A549 (cell line): ENCODE data around the gene SPOP. TPM values are rescaled to one million over a fixed set of nuclear protein-coding genes. Genes with fewer than 3 reads are reported as not detected.

Experiments
- ATAC-seq, 2 experiments: fragments of 200-7000 bp in 1 of 2; fragments of >200 bp in 1 of 2; cut with Nextera tagmentation in 1 of 2; cut with Tn5 transposase in 1 of 2; 3 replicates each; pipeline versions ENCODE4 v1.8.0 to v1.9.1; 2018 to 2020; ENCODE audit warnings: mild to moderate bottlenecking in 1 of 2, moderate library complexity in 1 of 2
- CTCF ChIA-PET: fragments of 300-600 bp; sonication (Branson Sonifier 250); formaldehyde crosslinking; extraction: SDS; loops from one replicate; lab custom pipeline; 2021; ENCODE audit warnings: antibody characterized with exemption, inconsistent platforms; lab: Yijun Ruan, JAX
- POLR2A ChIA-PET: fragments of 350-600 bp; formaldehyde crosslinking; extraction: SDS; loops from one replicate; lab custom pipeline; 2021; ENCODE audit warnings: antibody characterized with exemption, inconsistent platforms; lab: Yijun Ruan, JAX
- DNase-seq, 2 experiments: peaks; one replicate each; pipeline versions ENCODE4 v3.0.0 to v3.0.0-alpha.2; 2011 to 2016; ENCODE audit warnings: low read depth in 1 of 2, low spot score in 1 of 2
- FAIRE-seq: peaks from 2 replicates; lab custom pipeline; 2011; peaks lifted over from hg19 to GRCh38; lab: Jason Lieb, UNC
- H3K27ac ChIP-seq, 2 experiments: fragments of >200 bp; sonication (Bioruptor Twin); formaldehyde crosslinking; 3 replicates each; pipeline ENCODE4 v1.5.1; 2016 to 2017
- H3K4me1 ChIP-seq: fragments of >200 bp; sonication (Bioruptor Twin); formaldehyde crosslinking; 3 replicates; pipeline ENCODE4 v1.6.1; 2016
- H3K4me2 ChIP-seq: fragments of >200 bp; sonication (Bioruptor Twin); formaldehyde crosslinking; 3 replicates; pipeline ENCODE4 v1.6.1; 2016
- H3K4me3 ChIP-seq: fragments of >200 bp; sonication (Bioruptor Twin); formaldehyde crosslinking; 3 replicates; pipeline ENCODE4 v1.5.1; 2016
- H3K9me3 ChIP-seq: fragments of >200 bp; sonication (Bioruptor Twin); formaldehyde crosslinking; 3 replicates; pipeline ENCODE4 v1.6.1; 2016
- CBX2 ChIP-seq: fragments of 200-600 bp; sonication (generic); IDR thresholded peaks from 2 replicates; pipeline ENCODE4 v1.6.1; 2016; ENCODE audit warnings: low read depth, mild to moderate bottlenecking, borderline replicate concordance
- CHD2 ChIP-seq: fragments of 150-350 bp; IDR thresholded peaks from 2 replicates; pipeline ENCODE4 v1.6.1; 2014; ENCODE audit warnings: low read length; ENCODE audit not compliant: partially characterized antibody
- CHD4 ChIP-seq: fragments of 200-600 bp; sonication (generic); IDR thresholded peaks from 2 replicates; pipeline ENCODE4 v1.6.1; 2016; ENCODE audit warnings: antibody characterized with exemption, mild to moderate bottlenecking, borderline replicate concordance
- ESRRA ChIP-seq: fragments of 150-350 bp; IDR thresholded peaks from 2 replicates; pipeline ENCODE4 v1.6.1; 2014; ENCODE audit warnings: mild to moderate bottlenecking, low read length, borderline replicate concordance
- GATA3 ChIP-seq: IDR thresholded peaks from 2 replicates; pipeline ENCODE4 v1.6.1; 2012; ENCODE audit warnings: borderline replicate concordance
- HEYL ChIP-seq: fragments of 250-450 bp; sonication (Bioruptor Pico); IDR thresholded peaks from 2 replicates; pipeline ENCODE4 v1.8.0; 2021; ENCODE audit warnings: mild to moderate bottlenecking, moderate library complexity
- HOXB5 ChIP-seq: fragments of 250-450 bp; sonication (Bioruptor Pico); IDR thresholded peaks from 2 replicates; pipeline ENCODE4 v1.5.0; 2020; ENCODE audit warnings: mild to moderate bottlenecking, moderate library complexity
- POLR2AphosphoS2 ChIP-seq: conservative IDR thresholded peaks from 2 replicates; pipeline ENCODE4 v1.6.1; 2012; ENCODE audit warnings: low read length, improper control_type of control experiment, inconsistent platforms
- RAD21 ChIP-seq, 2 experiments: fragments of >200 bp in 1 of 2; sonication (Bioruptor Twin) in 1 of 2; formaldehyde crosslinking in 1 of 2; IDR thresholded peaks in 1 of 2; conservative IDR thresholded peaks in 1 of 2; 2 replicates in 1 of 2; 3 replicates in 1 of 2; pipeline ENCODE4 v1.6.1; 2012 to 2018; ENCODE audit warnings: inconsistent platforms in 1 of 2
- RARB ChIP-seq: fragments of 250-450 bp; sonication (Bioruptor Pico); IDR thresholded peaks from 2 replicates; pipeline ENCODE4 v1.8.0; 2021; ENCODE audit warnings: mild to moderate bottlenecking, moderate library complexity
- RCOR1 ChIP-seq: fragments of 150-350 bp; IDR thresholded peaks from 2 replicates; pipeline ENCODE4 v1.6.1; 2014; ENCODE audit warnings: antibody characterized with exemption, low read length, low read depth
- ZC3H11A ChIP-seq: fragments of 450-650 bp; IDR thresholded peaks from 2 replicates; pipeline ENCODE4 v1.6.1; 2014; ENCODE audit warnings: antibody characterized with exemption, mild to moderate bottlenecking
- WGBS: methylation state at CpG from one replicate; pipeline ENCODE4 v1.1.6; 2017; ENCODE audit errors: missing lambda C conversion rate; 5-methylcytosine and 5-hydroxymethylcytosine counted together
- polyA plus RNA-seq, 4 experiments: library from polyadenylated mRNA; depleted of rRNA in 3 of 4; stranded (reverse); fragments of >200 nt; fragmentation: RNase III in 1 of 4; extraction: RNeasy Plus Mini Kit Qiagen cat#74134 plus additional on column Dnase treatment in 1 of 4; gene quantifications; 2 replicates in 3 of 4; 3 replicates in 1 of 4; pipeline ENCODE4 v1.2.3, GENCODE V29; 2011 to 2017
- TF ChIP-seq, protein P1 (sequence below): fragments of >200 bp; sonication (Bioruptor Twin); formaldehyde crosslinking; IDR thresholded peaks from 2 replicates; pipeline ENCODE4 v1.6.1; 2016
- TF ChIP-seq, protein P2 (sequence below): fragments of 200-600 bp; sonication (generic); IDR thresholded peaks from 2 replicates; pipeline ENCODE4 v1.6.1; 2016; ENCODE audit warnings: antibody characterized with exemption, mild to moderate bottlenecking, moderate library complexity
- TF ChIP-seq, protein P3 (sequence below): fragments of 250-450 bp; sonication (Bioruptor Pico); IDR thresholded peaks from 2 replicates; pipeline ENCODE4 v1.5.0; 2020; ENCODE audit warnings: low read depth, mild to moderate bottlenecking, moderate library complexity

Gene SPOP
- polyA plus RNA-seq, 2 of the 4 experiments (the other 2 are of a cell fraction) = 49.5 to 57.2 TPM

GRCh38 chr17:49579522-49579921, 98.4 kb downstream of the SPOP start (continued):
- TF ChIP-seq RAD21 (conservative IDR thresholded peaks at IDR 0.05 in 1 of 2, IDR thresholded peaks at IDR 0.05 in 1 of 2) (no peak), CHD2 (no peak)

DNA sequence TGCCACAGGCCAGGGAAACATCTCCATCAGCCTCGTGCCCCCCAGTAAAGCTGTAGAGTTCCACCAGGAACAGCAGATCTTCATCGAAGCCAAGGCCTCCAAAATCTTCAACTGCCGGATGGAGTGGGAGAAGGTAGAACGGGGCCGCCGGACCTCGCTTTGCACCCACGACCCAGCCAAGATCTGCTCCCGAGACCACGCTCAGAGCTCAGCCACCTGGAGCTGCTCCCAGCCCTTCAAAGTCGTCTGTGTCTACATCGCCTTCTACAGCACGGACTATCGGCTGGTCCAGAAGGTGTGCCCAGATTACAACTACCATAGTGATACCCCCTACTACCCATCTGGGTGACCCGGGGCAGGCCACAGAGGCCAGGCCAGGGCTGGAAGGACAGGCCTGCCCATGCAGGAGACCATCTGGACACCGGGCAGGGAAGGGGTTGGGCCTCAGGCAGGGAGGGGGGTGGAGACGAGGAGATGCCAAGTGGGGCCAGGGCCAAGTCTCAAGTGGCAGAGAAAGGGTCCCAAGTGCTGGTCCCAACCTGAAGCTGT, 98.9 kb downstream of the SPOP start:
- WGBS = 86% methylated on average over 17 of the region's 17 CpGs
- no peaks in the 10 kb centered on the region for H3K9me3 ChIP-seq
- no peak for FAIRE-seq
- ChIA-PET POLR2A (no interaction called here), CTCF (interaction anchor here (0.8 to 40.8 kb wide), 7 partner anchors 10 to 418 kb away, joined by 3 to 2008 read pairs (median 8); partner anchors contain the start of gene SLC35B1)
- no peak for DNase-seq
- ATAC-seq = no peak
- H3K4me1 ChIP-seq = peaks cover 4% of the 10 kb centered on the region; the same call in 1 of the 3 replicates
- no peak overlapping the region for H3K4me2 ChIP-seq
- H3K27ac ChIP-seq = no peak overlapping the region
- H3K4me3 ChIP-seq = no peak overlapping the region
- TF ChIP-seq RCOR1 (no peak), CHD4 (no peak)
- TF ChIP-seq, protein P1, sequence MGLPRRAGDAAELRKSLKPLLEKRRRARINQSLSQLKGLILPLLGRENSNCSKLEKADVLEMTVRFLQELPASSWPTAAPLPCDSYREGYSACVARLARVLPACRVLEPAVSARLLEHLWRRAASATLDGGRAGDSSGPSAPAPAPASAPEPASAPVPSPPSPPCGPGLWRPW = no peak

DNA sequence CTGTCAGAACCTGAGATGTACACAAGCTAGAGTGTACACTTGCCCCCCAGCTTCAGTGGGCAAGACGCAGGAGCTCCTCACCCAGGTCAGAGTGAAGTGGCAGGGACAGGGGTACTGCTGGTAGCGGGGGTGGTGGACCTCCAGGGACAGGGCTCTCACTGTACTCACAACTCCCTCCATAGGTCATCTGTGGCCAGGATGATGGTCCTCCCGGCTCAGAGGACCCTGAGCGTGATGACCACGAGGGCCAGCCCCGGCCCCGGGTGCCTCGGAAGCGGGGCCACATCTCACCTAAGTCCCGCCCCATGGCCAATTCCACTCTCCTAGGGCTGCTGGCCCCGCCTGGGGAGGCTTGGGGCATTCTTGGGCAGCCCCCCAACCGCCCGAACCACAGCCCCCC, 99.5 kb downstream of the SPOP start:
- CTCF ChIA-PET = interaction anchor here (0.8 to 40.8 kb wide), 5 partner anchors 9 to 272 kb away, joined by 3 to 2008 read pairs (median 3); partner anchors contain the start of gene SLC35B1
- POLR2A ChIA-PET = no interaction called here
- H3K4me2 ChIP-seq = no peak overlapping the region
- no peak for DNase-seq
- TF ChIP-seq ESRRA (no peak), CBX2 (no peak), HEYL (CRISPR knock-in tag) (no peak), GATA3 (no peak), RAD21 (conservative IDR thresholded peaks at IDR 0.05 in 1 of 2, IDR thresholded peaks at IDR 0.05 in 1 of 2) (no peak), HOXB5 (no peak), POLR2AphosphoS2 (no peak), RARB (no peak), ZC3H11A (no peak)
- TF ChIP-seq, protein P2, sequence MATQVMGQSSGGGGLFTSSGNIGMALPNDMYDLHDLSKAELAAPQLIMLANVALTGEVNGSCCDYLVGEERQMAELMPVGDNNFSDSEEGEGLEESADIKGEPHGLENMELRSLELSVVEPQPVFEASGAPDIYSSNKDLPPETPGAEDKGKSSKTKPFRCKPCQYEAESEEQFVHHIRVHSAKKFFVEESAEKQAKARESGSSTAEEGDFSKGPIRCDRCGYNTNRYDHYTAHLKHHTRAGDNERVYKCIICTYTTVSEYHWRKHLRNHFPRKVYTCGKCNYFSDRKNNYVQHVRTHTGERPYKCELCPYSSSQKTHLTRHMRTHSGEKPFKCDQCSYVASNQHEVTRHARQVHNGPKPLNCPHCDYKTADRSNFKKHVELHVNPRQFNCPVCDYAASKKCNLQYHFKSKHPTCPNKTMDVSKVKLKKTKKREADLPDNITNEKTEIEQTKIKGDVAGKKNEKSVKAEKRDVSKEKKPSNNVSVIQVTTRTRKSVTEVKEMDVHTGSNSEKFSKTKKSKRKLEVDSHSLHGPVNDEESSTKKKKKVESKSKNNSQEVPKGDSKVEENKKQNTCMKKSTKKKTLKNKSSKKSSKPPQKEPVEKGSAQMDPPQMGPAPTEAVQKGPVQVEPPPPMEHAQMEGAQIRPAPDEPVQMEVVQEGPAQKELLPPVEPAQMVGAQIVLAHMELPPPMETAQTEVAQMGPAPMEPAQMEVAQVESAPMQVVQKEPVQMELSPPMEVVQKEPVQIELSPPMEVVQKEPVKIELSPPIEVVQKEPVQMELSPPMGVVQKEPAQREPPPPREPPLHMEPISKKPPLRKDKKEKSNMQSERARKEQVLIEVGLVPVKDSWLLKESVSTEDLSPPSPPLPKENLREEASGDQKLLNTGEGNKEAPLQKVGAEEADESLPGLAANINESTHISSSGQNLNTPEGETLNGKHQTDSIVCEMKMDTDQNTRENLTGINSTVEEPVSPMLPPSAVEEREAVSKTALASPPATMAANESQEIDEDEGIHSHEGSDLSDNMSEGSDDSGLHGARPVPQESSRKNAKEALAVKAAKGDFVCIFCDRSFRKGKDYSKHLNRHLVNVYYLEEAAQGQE = no peak
- TF ChIP-seq, protein P3, sequence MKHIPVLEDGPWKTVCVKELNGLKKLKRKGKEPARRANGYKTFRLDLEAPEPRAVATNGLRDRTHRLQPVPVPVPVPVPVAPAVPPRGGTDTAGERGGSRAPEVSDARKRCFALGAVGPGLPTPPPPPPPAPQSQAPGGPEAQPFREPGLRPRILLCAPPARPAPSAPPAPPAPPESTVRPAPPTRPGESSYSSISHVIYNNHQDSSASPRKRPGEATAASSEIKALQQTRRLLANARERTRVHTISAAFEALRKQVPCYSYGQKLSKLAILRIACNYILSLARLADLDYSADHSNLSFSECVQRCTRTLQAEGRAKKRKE (CRISPR knock-in tag) = no peak
- TF ChIP-seq, protein P1 = no peak
- TF ChIP-seq, all 56 proteins: peak for 0
- Histone ChIP-seq H3K9me3 (no peaks in the 10 kb centered on the region), H3K27ac (no peak overlapping the region), H3K4me1 (peaks cover 4% of the 10 kb centered on the region; the same call in 1 of the 3 replicates), H3K4me3 (no peak overlapping the region)
- WGBS = 85% methylated on average over 11 of the region's 13 CpGs
- FAIRE-seq = no peak
- ATAC-seq = no peak
